GM23248 (cell line): ENCODE data around the gene OLFML3. TPM values are rescaled to one million over a fixed set of nuclear protein-coding genes. Genes with fewer than 3 reads are reported as not detected.

ENCODE experiments used
- DNase-seq: peaks from one replicate; pipeline ENCODE4 v3.0.0-alpha.2; 2015
- H2AFZ ChIP-seq: fragments of 200-600 bp; sonication (generic); 2 replicates; pipeline ENCODE4 v1.6.1; 2016; ENCODE audit warnings: antibody characterized with exemption
- H3F3A ChIP-seq: fragments of 200-600 bp; sonication (generic); 2 replicates; pipeline ENCODE4 v1.6.1; 2016; ENCODE audit warnings: mild to moderate bottlenecking, antibody characterized with exemption, mixed run types; ENCODE audit not compliant: insufficient read depth
- H3K27ac ChIP-seq: fragments of 200-600 bp; sonication (generic); 2 replicates; pipeline ENCODE4 v1.5.1; 2016; ENCODE audit warnings: mild to moderate bottlenecking
- H3K27me3 ChIP-seq: fragments of 200-600 bp; sonication (generic); replicated peaks from 2 replicates; pipeline ENCODE4 v1.6.1; 2016; ENCODE audit warnings: mild to moderate bottlenecking; ENCODE audit not compliant: insufficient read depth
- H3K36me3 ChIP-seq: fragments of 200-600 bp; sonication (generic); 2 replicates; pipeline ENCODE4 v1.6.1; 2016; ENCODE audit warnings: low read depth, mild to moderate bottlenecking
- H3K4me1 ChIP-seq: fragments of 200-600 bp; sonication (generic); 2 replicates; pipeline ENCODE4 v1.6.1; 2016; ENCODE audit warnings: mild to moderate bottlenecking; ENCODE audit not compliant: insufficient read depth
- H3K4me2 ChIP-seq: fragments of 200-600 bp; sonication (generic); one replicate; pipeline ENCODE4 v1.6.1; 2016; ENCODE audit warnings: mild to moderate bottlenecking; ENCODE audit not compliant: unreplicated experiment
- H3K4me3 ChIP-seq: fragments of 200-600 bp; sonication (generic); 2 replicates; pipeline ENCODE4 v1.5.1; 2016; ENCODE audit warnings: mild to moderate bottlenecking
- H3K79me2 ChIP-seq: fragments of 200-600 bp; sonication (generic); 2 replicates; pipeline ENCODE4 v1.6.1; 2016; ENCODE audit warnings: mild to moderate bottlenecking; ENCODE audit not compliant: insufficient read depth
- H3K9ac ChIP-seq: fragments of 200-600 bp; sonication (generic); 2 replicates; pipeline ENCODE4 v1.6.1; 2016; ENCODE audit warnings: mild to moderate bottlenecking
- H3K9me2 ChIP-seq: fragments of 200-600 bp; sonication (generic); 2 replicates; pipeline ENCODE4 v1.6.1; 2016; ENCODE audit warnings: mixed run types, mild to moderate bottlenecking, moderate library complexity; ENCODE audit not compliant: insufficient read depth
- H3K9me3 ChIP-seq: fragments of 200-600 bp; sonication (generic); one replicate; pipeline ENCODE4 v1.6.1; 2017; ENCODE audit warnings: low read depth
- H4K20me1 ChIP-seq: fragments of 200-600 bp; sonication (generic); 2 replicates; pipeline ENCODE4 v1.6.0; 2016; ENCODE audit not compliant: insufficient read depth
- EZH2 ChIP-seq: fragments of 200-600 bp; sonication (generic); IDR thresholded peaks from 2 replicates; pipeline ENCODE4 v1.6.1; 2018; ENCODE audit warnings: antibody characterized with exemption, mild to moderate bottlenecking; ENCODE audit not compliant: insufficient read depth, poor library complexity, severe bottlenecking
- EZH2phosphoT487 ChIP-seq: fragments of 200-600 bp; sonication (generic); IDR thresholded peaks from 2 replicates; pipeline ENCODE4 v1.6.1; 2018; ENCODE audit warnings: antibody characterized with exemption, moderate library complexity, mild to moderate bottlenecking, low read depth; ENCODE audit not compliant: insufficient read depth
- WGBS, 2 experiments: methylation state at CpG; one replicate each; pipeline ENCODE4 v1.1.6; 2015 to 2017; ENCODE audit warnings: low lambda C conversion rate in 2 of 2, low coverage in 1 of 2; ENCODE audit errors: missing lambda C conversion rate in 2 of 2; 5-methylcytosine and 5-hydroxymethylcytosine counted together
- in situ Hi-C: fragments of 300-500 bp; cut with MboI; formaldehyde crosslinking; loops from 2 replicates; pipeline ENCODE4 v1.15.0; 2020
- polyA plus RNA-seq: library from polyadenylated mRNA; unstranded; fragments of >200 nt; fragmentation: Nextera tagmentation; extraction: Ambion mirVana; gene quantifications from 2 replicates; pipeline ENCODE4 v1.2.1, GENCODE V29; 2016
- total RNA-seq: library from RNA; depleted of rRNA; stranded (reverse); fragments of >200 nt; shearing (Covaris generic); gene quantifications from 2 replicates; pipeline ENCODE4 v1.2.3, GENCODE V29; 2014; rRNA removed

Gene OLFML3
- total and polyA plus RNA-seq, 2 experiments from 2014 or later, result 141 to 168 TPM

- H3K4me1 ChIP-seq, result peaks cover 13% of the 10 kb centered on the region; the same call in 1 of the 2 replicates
- no peak overlapping the region for H3K4me2 ChIP-seq
- WGBS, 2 experiments, result 68 to 69% methylated on average over 5 of the region's 5 CpGs
- 0 out of 2 replicates have a peak overlapping the region, but pooled peaks have one; percentile 12 for H3K27ac ChIP-seq
- H3K9ac ChIP-seq, result no peak overlapping the region
- in situ Hi-C loops, result no loop called here
- H3K27me3 ChIP-seq, result 0 out of 2 replicates have a peak, but pooled peaks cover 3% of the 10 kb centered on the region
- no peaks in the 10 kb centered on the region for H3F3A ChIP-seq
- no peak overlapping the region for H2AFZ ChIP-seq
- H4K20me1 ChIP-seq, result no peaks in the 10 kb centered on the region
- no peak overlapping the region for H3K4me3 ChIP-seq
- no peaks in the 10 kb centered on the region for H3K36me3 ChIP-seq
- no peaks in the 10 kb centered on the region for H3K9me2 ChIP-seq
- DNase-seq, result peak; percentile 78
- TF ChIP-seq EZH2, result no peak
- TF ChIP-seq EZH2phosphoT487, result no peak
- no peaks in the 10 kb centered on the region for H3K9me3 ChIP-seq
- H3K79me2 ChIP-seq, result no peaks in the 10 kb centered on the region
Measured at GRCh38 chr1:114025609-114026401, 46.5 kb downstream of the OLFML3 start.

GRCh38 chr1:114026797-114027196 lies 47.5 kb downstream of the OLFML3 start:
- Histone ChIP-seq H4K20me1 (no peaks in the 10 kb centered on the region), H3K79me2 (no peaks in the 10 kb centered on the region), H3K9ac (no peak overlapping the region), H2AFZ (no peak overlapping the region), H3K27me3 (0 out of 2 replicates have a peak, but pooled peaks cover 3% of the 10 kb centered on the region), H3K4me2 (no peak overlapping the region), H3F3A (peaks cover 6% of the 10 kb centered on the region), H3K27ac (no peak overlapping the region), H3K36me3 (no peaks in the 10 kb centered on the region), H3K4me1 (peaks cover 13% of the 10 kb centered on the region), H3K9me2 (no peaks in the 10 kb centered on the region), H3K9me3 (no peaks in the 10 kb centered on the region), H3K4me3 (no peak overlapping the region)
- TF ChIP-seq EZH2phosphoT487 (no peak), EZH2 (no peak)
- in situ Hi-C loops, result no loop called here
- WGBS, 2 experiments, result 86 to 87% methylated on average over 6 of the region's 6 CpGs
- DNase-seq, result peak; percentile 20

Other genes starting within 250 kb of the OLFML3 start
- gene PHTF1, start 220.0 kb upstream of the OLFML3 start, total RNA-seq, result 17.3 and 18.2 TPM in 2 replicates
- 15.9 TPM in 2 replicates for gene PHTF1, start 220.0 kb upstream of the OLFML3 start, polyA plus RNA-seq
- gene RSBN1, start 167.0 kb upstream of the OLFML3 start, total RNA-seq, result 7.5 and 10.0 TPM in 2 replicates
- 8.3 and 8.7 TPM in 2 replicates for gene RSBN1, start 167.0 kb upstream of the OLFML3 start, polyA plus RNA-seq
- gene PTPN22, start 107.8 kb upstream of the OLFML3 start, total RNA-seq, result 0.51 and 0.86 TPM in 2 replicates
- 1.4 and 1.6 TPM in 2 replicates for gene PTPN22, start 107.8 kb upstream of the OLFML3 start, polyA plus RNA-seq
- gene BCL2L15, start 91.9 kb upstream of the OLFML3 start, total RNA-seq, result 0.13 and 0.32 TPM in 2 replicates
- gene BCL2L15, start 91.9 kb upstream of the OLFML3 start, polyA plus RNA-seq, result not detected in 2 replicates
- gene AP4B1, start 74.7 kb upstream of the OLFML3 start, total RNA-seq, result 12.9 and 16.1 TPM in 2 replicates
- 9.9 and 11.8 TPM in 2 replicates for gene AP4B1, start 74.7 kb upstream of the OLFML3 start, polyA plus RNA-seq
- gene DCLRE1B, start 74.1 kb upstream of the OLFML3 start, total RNA-seq, result 4.3 and 6.9 TPM in 2 replicates
- 6.5 and 7.2 TPM in 2 replicates for gene DCLRE1B, start 74.1 kb upstream of the OLFML3 start, polyA plus RNA-seq
- 23.6 and 26.2 TPM in 2 replicates for gene HIPK1, start 50.1 kb upstream of the OLFML3 start, total RNA-seq
- gene HIPK1, start 50.1 kb upstream of the OLFML3 start, polyA plus RNA-seq, result 6.1 and 7.6 TPM in 2 replicates
- not detected in 2 replicates for gene SYT6, start 174.4 kb downstream of the OLFML3 start, total RNA-seq
- not detected in 2 replicates for gene SYT6, start 174.4 kb downstream of the OLFML3 start, polyA plus RNA-seq